ENCODE results near the gene CNTRL. TPM values are rescaled to one million over a fixed set of nuclear protein-coding genes. Genes with fewer than 3 reads are reported as not detected.
A peak's percentile ranks its signal among the peaks of the same experiment; 100 is the strongest.

The CNTRL gene
- total RNA-seq, 1 donor from 2014 or later, result 3.4 TPM

DNA sequence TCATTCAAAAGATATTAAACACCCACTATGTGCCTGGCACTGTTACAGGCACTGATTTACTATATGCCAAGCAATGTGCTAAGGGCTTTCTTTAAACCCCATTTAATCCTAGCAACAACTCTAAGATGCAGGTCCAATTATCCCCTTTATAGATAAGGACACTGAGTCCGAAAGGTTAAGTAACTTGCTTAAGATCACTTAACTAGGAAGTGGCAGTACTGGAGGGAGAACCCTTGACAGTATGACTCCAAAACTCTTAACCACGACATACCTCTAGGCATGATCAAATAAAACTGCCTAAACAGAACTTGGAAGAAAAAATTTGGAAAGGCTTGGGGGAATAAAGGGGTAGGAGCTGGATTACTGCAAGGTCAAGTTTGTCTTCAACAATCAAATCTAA lies 125.2 kb downstream of the CNTRL start:
- peak overlapping the region; percentile 91 for H3K4me3 ChIP-seq
- H3K36me3 ChIP-seq, result no peaks in the 10 kb centered on the region
- peaks cover 73% of the 10 kb centered on the region for H3K4me1 ChIP-seq
- peak overlapping the region; percentile 96 for H3K27ac ChIP-seq (replicated peaks)
- H3K9me3 ChIP-seq (replicated peaks), result no peaks in the 10 kb centered on the region
- intact Hi-C loops (cut with micrococcal nuclease), result no loop called here
- TF ChIP-seq, protein P1, sequence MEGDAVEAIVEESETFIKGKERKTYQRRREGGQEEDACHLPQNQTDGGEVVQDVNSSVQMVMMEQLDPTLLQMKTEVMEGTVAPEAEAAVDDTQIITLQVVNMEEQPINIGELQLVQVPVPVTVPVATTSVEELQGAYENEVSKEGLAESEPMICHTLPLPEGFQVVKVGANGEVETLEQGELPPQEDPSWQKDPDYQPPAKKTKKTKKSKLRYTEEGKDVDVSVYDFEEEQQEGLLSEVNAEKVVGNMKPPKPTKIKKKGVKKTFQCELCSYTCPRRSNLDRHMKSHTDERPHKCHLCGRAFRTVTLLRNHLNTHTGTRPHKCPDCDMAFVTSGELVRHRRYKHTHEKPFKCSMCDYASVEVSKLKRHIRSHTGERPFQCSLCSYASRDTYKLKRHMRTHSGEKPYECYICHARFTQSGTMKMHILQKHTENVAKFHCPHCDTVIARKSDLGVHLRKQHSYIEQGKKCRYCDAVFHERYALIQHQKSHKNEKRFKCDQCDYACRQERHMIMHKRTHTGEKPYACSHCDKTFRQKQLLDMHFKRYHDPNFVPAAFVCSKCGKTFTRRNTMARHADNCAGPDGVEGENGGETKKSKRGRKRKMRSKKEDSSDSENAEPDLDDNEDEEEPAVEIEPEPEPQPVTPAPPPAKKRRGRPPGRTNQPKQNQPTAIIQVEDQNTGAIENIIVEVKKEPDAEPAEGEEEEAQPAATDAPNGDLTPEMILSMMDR (IDR thresholded peaks at IDR 0.05; ENCODE audit: borderline replicate concordance), result no peak
- no peak for DNase-seq
- no peaks in the 10 kb centered on the region for H3K27me3 ChIP-seq (ENCODE audit: low read depth)

DNA sequence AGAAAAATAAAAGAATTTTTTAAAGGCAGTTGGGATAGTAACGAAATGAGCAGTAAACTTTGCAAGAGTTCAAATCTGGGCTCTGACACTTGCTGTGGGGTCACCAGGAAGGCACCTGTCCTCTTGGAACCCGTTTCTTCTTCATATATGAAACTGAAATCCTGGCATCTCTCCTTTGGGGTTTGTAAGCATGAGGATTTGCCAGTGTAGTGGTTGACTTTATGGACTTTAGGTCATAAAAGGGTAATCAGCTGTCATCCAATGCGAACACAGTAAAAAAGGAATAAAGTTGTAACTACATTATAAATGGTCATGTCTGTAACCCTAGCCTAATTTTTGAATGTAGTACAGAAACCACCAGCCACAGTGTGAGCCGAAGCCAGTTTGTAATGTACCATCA lies 125.6 kb downstream of the CNTRL start:
- TF ChIP-seq, protein P1 (IDR thresholded peaks at IDR 0.05; ENCODE audit: borderline replicate concordance), result no peak
- peak overlapping the region; percentile 91 for H3K4me3 ChIP-seq
- no peaks in the 10 kb centered on the region for H3K27me3 ChIP-seq (ENCODE audit: low read depth)
- no peak for DNase-seq
- peak overlapping the region; percentile 96 for H3K27ac ChIP-seq (replicated peaks)
- no peaks in the 10 kb centered on the region for H3K36me3 ChIP-seq
- intact Hi-C loops (cut with micrococcal nuclease), result no loop called here
- H3K4me1 ChIP-seq, result peaks cover 69% of the 10 kb centered on the region
- no peaks in the 10 kb centered on the region for H3K9me3 ChIP-seq (replicated peaks)

DNA sequence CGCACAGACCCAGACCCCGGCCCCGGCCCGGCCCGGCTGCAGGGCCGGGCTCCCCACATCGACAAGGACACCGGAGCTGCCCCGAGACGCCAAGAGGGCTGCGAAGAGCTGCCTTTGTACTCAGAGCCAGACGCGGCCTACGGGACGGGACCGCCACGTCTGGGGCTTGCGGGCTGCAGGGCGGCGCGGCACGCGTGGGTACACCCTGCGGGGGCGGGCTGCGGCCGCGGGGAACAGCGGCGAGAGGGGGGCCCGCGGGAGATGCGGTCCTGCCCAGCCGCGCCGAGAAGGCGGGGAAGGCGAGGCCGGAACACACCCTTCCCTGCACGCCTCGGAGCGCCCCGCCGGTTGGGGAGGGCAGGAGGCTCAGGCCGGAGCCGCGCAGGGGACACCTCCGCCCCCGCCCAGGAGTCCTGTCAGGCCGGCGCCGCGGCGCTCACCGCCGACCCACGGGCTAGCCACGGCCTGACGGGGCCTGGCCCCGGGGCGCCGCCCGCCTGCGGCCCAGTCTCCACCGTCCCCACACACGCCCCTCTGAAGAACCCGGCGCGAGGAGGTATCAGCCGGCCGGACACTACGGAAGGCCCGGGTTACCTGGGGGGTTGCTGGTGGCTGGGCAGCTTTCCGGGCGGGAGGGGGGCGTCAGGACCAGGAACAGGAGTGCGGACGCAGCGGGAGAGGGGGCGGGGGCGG lies 126.4 kb downstream of the CNTRL start:
- peak overlapping the region; percentile 96 for H3K27ac ChIP-seq (replicated peaks)
- no peaks in the 10 kb centered on the region for H3K36me3 ChIP-seq
- TF ChIP-seq, protein P1 (IDR thresholded peaks at IDR 0.05; ENCODE audit: borderline replicate concordance), result no peak
- intact Hi-C loops (cut with micrococcal nuclease), result no loop called here
- H3K4me1 ChIP-seq, result peaks cover 60% of the 10 kb centered on the region
- no peaks in the 10 kb centered on the region for H3K9me3 ChIP-seq (replicated peaks)
- peak overlapping the region; percentile 91 for H3K4me3 ChIP-seq
- peak; percentile 53 for DNase-seq
- H3K27me3 ChIP-seq (ENCODE audit: low read depth), result no peaks in the 10 kb centered on the region

DNA sequence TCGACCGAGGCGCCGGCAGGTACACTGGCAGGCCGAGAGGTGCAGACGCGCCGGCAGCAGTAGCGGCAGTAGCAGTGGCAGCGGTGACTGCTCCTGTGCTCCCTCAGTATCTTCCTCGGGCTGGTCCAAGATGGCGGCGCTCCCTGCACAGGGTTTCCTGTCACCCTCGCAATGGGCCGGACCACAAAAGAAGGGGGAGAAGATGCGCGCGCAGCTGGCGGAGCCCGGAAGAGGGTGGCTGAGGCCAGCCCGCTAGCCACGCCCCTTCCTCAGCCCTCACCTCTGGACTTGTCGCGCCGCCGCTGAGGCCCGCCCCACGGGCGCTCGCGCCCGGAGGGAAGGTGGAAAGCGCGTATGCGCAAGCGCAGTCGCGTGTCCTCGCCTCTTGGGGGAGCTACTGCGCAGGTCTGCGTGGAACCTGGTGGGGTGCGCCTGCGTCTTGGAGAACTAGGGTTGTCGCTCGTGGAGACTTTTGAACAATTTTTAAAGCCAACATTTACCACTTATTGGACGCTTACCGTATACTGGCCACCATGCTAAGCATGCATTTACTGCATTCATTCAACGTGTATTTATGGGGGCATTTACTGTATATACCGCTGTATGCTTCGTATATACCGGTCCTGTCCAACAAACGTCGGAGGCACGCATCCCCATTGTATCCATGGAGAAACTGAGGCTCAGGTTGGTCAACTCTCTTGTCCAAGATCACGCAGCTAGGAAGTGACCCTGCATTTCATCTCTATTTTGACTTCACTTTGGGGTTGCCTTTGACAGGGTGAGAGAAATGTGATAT lies 127.2 kb downstream of the CNTRL start, which contains the start of gene RAB14:
RAB14 (minus strand) TSS at position 132 of the 796 bp plus-strand sequence. CDS start 8,457 bp downstream, outside the sequence.
- Histone ChIP-seq H3K27me3 (ENCODE audit: low read depth) (no peaks in the 10 kb centered on the region), H3K4me1 (peaks cover 53% of the 10 kb centered on the region), H3K4me3 (peak within 1 kb of the TSS; percentile 91), H3K9me3 (replicated peaks) (no peaks in the 10 kb centered on the region), H3K27ac (replicated peaks) (peak within 1 kb of the TSS; percentile 96), H3K36me3 (no peaks in the 10 kb centered on the region)
- DNase-seq, result peak; percentile 100
- TF ChIP-seq, protein P1 (IDR thresholded peaks at IDR 0.05; ENCODE audit: borderline replicate concordance), result peak; percentile 74
- intact Hi-C loops (cut with micrococcal nuclease), result no loop called here

DNA sequence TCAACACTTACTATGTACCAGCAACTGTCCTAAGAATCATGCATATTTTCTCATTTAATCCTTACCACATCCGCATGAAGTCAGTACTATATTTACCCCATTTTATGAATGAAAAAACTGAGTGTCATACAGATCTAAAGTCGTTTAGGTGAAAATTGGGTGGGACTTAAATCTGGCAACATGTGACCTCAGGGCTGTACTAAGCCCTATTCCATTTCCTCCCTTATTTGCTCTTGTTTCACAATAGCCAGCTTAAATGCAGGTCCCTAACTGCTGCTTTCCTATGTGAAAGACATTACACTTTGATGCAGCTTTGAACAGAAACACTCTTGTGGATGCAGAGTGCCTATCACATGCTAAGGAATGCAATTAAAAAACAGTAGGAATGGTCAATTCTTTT lies 129.4 kb downstream of the CNTRL start:
- Histone ChIP-seq H3K4me3 (no peak overlapping the region), H3K27ac (replicated peaks) (no peak overlapping the region), H3K36me3 (no peaks in the 10 kb centered on the region), H3K4me1 (peaks cover 31% of the 10 kb centered on the region), H3K9me3 (replicated peaks) (no peaks in the 10 kb centered on the region), H3K27me3 (ENCODE audit: low read depth) (no peaks in the 10 kb centered on the region)
- intact Hi-C loops (cut with micrococcal nuclease), result no loop called here
- DNase-seq, result no peak
- TF ChIP-seq, protein P1 (IDR thresholded peaks at IDR 0.05; ENCODE audit: borderline replicate concordance), result no peak

Data from left ventricle myocardium inferior (tissue), 1 donor.